ENCODE results near the gene CLEC16A.
"Not testable (repeated sequence)": the region's sequence is repeated elsewhere in the genome, so short reads cannot be mapped to it uniquely, and the experiment has no call there.

Gene CLEC16A

DNA sequence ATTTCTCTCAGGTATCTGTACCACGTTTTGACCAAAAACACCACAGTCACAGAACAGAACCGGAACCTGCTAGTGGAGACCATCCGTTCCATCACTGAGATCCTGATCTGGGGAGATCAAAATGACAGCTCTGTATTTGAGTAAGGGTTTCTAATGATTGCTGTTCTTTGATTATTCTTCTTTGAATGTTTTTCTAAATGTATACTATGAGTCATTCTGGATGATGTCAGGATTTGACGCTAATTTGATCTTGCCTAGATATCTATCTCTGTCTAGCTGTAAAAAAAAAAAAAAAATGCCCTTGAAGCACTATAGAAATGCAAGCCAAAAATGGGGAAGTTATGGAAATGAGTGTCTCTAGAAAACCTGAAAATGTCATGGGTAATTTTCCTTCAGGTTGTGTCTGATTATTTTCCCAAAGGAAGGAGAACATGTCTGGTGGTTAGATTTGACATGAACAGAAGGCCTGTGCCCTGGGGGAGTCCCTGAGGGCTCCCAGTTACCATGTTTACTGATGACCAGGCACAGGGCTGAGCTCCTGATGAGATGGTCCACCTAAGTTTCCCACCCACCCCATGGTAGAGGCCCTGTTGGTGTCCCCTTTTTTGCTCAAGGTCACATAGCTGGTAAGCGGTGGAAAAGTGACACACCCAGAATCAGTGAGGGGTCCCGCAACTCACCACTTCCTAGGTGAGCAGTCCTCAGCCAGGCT is 13.6 kb downstream of the CLEC16A start:
- no peak overlapping the region for H3K27ac ChIP-seq
- TF ChIP-seq, protein P1, sequence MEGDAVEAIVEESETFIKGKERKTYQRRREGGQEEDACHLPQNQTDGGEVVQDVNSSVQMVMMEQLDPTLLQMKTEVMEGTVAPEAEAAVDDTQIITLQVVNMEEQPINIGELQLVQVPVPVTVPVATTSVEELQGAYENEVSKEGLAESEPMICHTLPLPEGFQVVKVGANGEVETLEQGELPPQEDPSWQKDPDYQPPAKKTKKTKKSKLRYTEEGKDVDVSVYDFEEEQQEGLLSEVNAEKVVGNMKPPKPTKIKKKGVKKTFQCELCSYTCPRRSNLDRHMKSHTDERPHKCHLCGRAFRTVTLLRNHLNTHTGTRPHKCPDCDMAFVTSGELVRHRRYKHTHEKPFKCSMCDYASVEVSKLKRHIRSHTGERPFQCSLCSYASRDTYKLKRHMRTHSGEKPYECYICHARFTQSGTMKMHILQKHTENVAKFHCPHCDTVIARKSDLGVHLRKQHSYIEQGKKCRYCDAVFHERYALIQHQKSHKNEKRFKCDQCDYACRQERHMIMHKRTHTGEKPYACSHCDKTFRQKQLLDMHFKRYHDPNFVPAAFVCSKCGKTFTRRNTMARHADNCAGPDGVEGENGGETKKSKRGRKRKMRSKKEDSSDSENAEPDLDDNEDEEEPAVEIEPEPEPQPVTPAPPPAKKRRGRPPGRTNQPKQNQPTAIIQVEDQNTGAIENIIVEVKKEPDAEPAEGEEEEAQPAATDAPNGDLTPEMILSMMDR (conservative IDR thresholded peaks at IDR 0.05) = no peak

DNA sequence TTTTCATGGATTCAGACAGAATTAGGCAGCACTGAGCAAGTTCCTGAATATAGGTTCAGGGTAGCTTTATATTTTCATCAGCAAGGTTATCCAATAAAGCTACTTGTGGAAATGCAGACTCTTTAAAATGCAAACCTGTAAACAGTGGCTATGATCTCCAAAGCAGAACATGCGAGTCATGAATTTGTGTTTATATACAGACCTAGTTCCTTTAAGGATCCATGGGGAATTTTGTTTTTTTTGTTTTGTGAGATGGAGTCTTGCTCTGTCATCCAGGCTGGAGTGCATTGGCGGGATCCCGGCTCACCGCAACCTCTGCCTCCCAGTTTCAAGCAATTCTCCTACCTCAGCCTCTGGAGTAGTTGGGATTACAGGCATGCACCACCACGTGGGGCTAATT is 14.8 kb downstream of the CLEC16A start:
- TF ChIP-seq, protein P1 (conservative IDR thresholded peaks at IDR 0.05) = no peak
- H3K27ac ChIP-seq = no peak overlapping the region

DNA sequence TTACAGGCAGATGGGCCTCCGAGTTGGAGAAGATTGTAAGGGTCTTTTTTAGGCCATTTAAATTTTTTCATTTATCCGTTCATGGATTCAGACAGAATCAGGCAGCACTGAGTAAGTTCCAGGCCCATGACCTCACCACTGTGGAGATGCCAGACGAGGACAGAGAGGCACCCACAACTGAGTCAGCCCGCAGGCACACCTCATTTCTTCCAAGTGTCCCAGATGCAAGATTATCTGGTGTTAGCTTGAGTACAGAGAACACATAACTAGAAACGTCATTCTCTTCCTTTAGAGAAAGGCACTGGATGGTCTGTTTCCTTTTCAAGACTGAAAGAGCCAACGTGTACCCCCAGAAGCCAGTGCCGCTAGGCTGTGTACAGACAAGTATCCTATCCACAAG is 16.9 kb downstream of the CLEC16A start:
- TF ChIP-seq, protein P1 (conservative IDR thresholded peaks at IDR 0.05) = no peak
- H3K27ac ChIP-seq = no peak overlapping the region

DNA sequence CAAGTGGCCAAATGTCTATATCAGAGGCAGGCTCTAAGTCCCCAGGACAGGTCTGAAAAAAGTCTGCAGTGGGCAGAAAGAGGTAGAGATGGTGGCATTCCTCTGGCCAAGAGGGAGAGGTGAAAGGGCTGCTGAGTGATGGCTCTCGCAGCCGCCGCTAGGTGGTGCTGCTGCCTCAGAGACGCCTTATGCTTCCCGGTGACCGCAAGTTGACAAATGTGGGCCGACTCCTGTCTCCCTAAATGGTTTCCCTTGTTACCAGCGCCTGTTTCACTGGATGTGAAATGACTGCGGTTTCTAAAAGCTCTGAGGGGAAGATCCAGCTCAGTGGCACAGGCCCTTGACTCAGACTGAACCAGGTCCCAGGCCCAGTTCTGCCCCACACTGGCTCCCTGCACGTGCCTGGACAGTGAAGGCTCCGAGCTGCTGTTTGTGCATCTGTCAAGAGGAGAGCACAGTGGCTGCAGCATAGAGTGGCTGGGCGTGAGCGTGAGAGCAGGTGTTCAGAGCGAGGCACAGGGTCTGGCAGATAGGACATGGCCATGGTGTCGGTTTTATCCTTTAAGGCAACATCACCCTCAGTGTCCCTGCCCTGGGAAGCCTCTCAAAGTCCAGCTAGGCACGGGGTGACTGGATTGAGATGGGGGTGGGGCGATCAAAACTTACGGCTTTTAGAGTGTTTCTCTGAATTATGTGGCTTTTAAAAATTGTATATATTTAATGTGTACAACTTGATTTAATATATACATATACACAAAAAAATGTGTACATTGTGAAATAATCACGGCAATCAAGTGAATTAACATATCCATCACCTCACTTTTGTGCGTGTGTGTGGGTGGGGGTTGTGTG is 19.9 kb downstream of the CLEC16A start:
- no peak overlapping the region for H3K27ac ChIP-seq

DNA sequence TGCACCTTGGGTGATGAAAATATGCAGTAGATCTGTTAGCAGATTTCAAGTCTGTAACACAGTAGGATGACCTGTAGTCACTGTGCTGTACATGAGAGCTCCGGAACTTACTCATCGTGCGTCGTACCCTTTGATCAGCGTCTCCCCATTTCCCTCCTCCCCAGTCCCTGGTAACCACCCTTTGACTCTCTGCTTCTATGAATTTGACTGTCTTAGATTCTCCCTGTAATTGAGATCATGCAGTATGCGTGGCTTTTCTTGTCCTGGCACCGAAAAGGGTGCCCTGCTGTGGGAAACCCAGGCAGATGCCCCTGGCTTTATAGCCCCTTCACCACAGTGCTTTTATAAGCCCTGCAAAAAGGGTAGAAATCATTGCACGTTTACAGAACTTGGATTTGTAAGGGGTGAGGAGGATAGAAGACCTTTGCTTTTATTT is 20.5 kb downstream of the CLEC16A start:
- TF ChIP-seq, protein P1 (conservative IDR thresholded peaks at IDR 0.05) = no peak
- no peak overlapping the region for H3K27ac ChIP-seq

More for the DNA sequence above, 19.9 kb downstream of the CLEC16A start:
- TF ChIP-seq, protein P1 (conservative IDR thresholded peaks at IDR 0.05) = peak; percentile 86

DNA sequence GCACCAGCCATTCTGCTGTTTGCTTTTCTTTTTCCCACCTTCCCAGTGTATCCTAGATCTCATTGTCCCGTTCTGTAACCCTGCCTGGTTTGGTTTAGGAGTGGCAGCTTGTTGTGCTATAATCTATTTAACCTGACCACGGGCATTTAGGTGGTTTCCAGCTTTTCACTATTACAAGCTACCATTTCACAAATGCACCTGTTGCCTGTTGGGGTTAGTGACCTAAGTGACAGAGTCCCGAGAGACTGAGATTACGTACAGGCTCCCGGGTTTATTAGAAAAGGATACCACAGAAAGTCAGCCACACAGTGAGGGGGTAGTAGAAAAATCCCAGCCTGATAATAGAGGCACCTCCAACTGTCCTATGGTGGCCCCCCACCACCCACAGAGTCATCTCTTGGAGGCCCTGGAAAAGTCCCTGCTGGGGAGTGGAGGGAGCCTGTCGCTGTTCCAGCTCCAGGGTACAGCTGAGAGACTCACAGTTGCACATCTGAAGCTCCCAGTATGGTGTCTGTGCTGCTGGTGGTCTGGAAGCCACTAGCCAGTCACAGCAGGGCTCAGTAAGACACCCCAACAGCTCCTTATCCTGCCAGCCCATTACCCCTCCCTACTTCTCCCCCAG is 21.2 kb downstream of the CLEC16A start:
- H3K27ac ChIP-seq = no peak overlapping the region
- TF ChIP-seq, protein P1 (conservative IDR thresholded peaks at IDR 0.05) = no peak

DNA sequence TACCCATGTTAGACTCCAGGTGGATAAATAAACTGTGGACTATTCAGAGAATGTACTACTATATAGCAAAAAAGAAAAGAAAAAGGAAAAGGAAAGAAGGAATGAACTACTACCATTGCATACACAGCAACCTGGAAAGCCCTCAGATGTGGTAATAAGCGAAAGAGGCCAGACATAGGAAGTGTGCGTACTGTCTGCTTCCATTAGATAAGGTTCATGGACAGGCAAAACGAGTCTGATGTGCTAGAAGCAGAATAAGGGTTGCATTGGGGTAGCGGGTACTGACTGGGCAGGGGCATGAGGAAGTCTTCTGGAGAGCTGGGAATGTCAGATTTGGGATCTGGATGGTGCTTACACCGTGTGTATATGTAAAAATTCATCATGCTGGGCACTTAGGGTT is 21.8 kb downstream of the CLEC16A start:
- no peak overlapping the region for H3K27ac ChIP-seq
- TF ChIP-seq, protein P1 (conservative IDR thresholded peaks at IDR 0.05) = no peak

DNA sequence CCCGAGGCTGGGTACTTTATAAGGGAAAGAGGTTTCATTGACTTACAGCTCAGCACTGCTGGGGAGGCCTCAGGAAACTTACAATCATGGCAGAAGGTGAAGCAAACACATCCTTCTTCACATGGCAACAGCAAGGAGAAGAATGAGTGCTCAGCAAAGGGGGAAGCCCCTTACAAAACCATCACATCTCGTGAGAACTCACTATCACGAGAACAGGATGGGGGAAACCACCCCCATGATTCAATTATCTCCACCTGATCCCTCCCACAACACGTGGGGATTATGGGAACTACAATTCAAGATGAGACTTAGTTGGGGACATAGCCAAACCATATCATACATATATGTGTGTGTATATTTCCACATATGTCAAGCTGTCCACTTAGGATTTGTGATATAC is 22.2 kb downstream of the CLEC16A start:
- H3K27ac ChIP-seq = not testable (repeated sequence)
